ENCODE results near the gene SLC22A1.

SLC22A1 gene

GRCh38 chr6:160202411-160202810 is 80.8 kb downstream of the SLC22A1 start:
- Histone ChIP-seq H3K4me2 (ENCODE audit: low read length) (no peak overlapping the region), H3K27ac (ENCODE audit: low read length) (no peak overlapping the region), H3K4me1 (ENCODE audit: low read length) (peaks cover 7% of the 10 kb centered on the region), H3K9ac (ENCODE audit: low read length) (no peak overlapping the region), H3K36me3 (replicated peaks; ENCODE audit: low read depth, low read length) (no peaks in the 10 kb centered on the region), H3K9me3 (ENCODE audit: insufficient read depth, low read length) (no peaks in the 10 kb centered on the region), H2AFZ (ENCODE audit: low read depth, low read length) (no peak overlapping the region), H4K20me1 (ENCODE audit: insufficient read depth, low read length) (no peaks in the 10 kb centered on the region), H3K79me2 (ENCODE audit: low read length) (no peaks in the 10 kb centered on the region), H3K4me3 (ENCODE audit: low read length) (no peak overlapping the region), H3K27me3 (ENCODE audit: low read depth, low read length) (no peaks in the 10 kb centered on the region)
- TF ChIP-seq, protein P1, sequence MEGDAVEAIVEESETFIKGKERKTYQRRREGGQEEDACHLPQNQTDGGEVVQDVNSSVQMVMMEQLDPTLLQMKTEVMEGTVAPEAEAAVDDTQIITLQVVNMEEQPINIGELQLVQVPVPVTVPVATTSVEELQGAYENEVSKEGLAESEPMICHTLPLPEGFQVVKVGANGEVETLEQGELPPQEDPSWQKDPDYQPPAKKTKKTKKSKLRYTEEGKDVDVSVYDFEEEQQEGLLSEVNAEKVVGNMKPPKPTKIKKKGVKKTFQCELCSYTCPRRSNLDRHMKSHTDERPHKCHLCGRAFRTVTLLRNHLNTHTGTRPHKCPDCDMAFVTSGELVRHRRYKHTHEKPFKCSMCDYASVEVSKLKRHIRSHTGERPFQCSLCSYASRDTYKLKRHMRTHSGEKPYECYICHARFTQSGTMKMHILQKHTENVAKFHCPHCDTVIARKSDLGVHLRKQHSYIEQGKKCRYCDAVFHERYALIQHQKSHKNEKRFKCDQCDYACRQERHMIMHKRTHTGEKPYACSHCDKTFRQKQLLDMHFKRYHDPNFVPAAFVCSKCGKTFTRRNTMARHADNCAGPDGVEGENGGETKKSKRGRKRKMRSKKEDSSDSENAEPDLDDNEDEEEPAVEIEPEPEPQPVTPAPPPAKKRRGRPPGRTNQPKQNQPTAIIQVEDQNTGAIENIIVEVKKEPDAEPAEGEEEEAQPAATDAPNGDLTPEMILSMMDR (IDR thresholded peaks at IDR 0.05; ENCODE audit: low read depth, low read length): no peak
- no peak for TF ChIP-seq EZH2phosphoT487 (IDR thresholded peaks at IDR 0.05; ENCODE audit: low read depth)

DNA sequence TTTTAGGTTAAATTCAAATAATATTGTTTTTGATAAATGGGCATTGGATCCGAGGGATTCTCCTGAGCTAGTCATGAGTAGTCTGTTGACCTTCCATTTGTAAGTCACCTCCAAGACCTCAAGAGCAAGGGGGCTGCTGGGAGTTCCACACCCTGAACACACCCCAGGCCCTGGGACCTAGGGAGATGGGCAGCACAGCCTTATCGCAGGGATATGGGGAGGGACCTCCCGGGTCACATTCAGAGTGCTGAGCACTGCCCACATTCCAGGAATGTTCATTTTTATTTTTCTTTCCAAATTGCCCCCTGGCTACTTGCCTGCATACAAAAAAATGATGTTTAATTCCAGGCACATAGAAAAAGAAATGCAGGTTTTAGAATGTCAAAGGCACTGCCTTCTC is 81.5 kb downstream of the SLC22A1 start:
- Histone ChIP-seq H3K4me3 (ENCODE audit: low read length) (no peak overlapping the region), H3K9ac (ENCODE audit: low read length) (no peak overlapping the region), H2AFZ (ENCODE audit: low read depth, low read length) (no peak overlapping the region), H3K27ac (ENCODE audit: low read length) (no peak overlapping the region), H3K36me3 (replicated peaks; ENCODE audit: low read depth, low read length) (no peaks in the 10 kb centered on the region), H4K20me1 (ENCODE audit: insufficient read depth, low read length) (no peaks in the 10 kb centered on the region), H3K4me1 (ENCODE audit: low read length) (peaks cover 7% of the 10 kb centered on the region), H3K9me3 (ENCODE audit: insufficient read depth, low read length) (no peaks in the 10 kb centered on the region), H3K4me2 (ENCODE audit: low read length) (no peak overlapping the region), H3K27me3 (ENCODE audit: low read depth, low read length) (no peaks in the 10 kb centered on the region), H3K79me2 (ENCODE audit: low read length) (no peaks in the 10 kb centered on the region)
- TF ChIP-seq EZH2phosphoT487 (IDR thresholded peaks at IDR 0.05; ENCODE audit: low read depth): no peak
- TF ChIP-seq, protein P1 (IDR thresholded peaks at IDR 0.05; ENCODE audit: low read depth, low read length): no peak

- H3K4me1 ChIP-seq (ENCODE audit: low read length): peaks cover 6% of the 10 kb centered on the region
- no peak overlapping the region for H3K4me3 ChIP-seq (ENCODE audit: low read length)
- no peaks in the 10 kb centered on the region for H4K20me1 ChIP-seq (ENCODE audit: insufficient read depth, low read length)
- H2AFZ ChIP-seq (ENCODE audit: low read depth, low read length): no peak overlapping the region
- no peaks in the 10 kb centered on the region for H3K79me2 ChIP-seq (ENCODE audit: low read length)
- H3K9ac ChIP-seq (ENCODE audit: low read length): no peak overlapping the region
- TF ChIP-seq, protein P1 (IDR thresholded peaks at IDR 0.05; ENCODE audit: low read depth, low read length): no peak
- TF ChIP-seq EZH2phosphoT487 (IDR thresholded peaks at IDR 0.05; ENCODE audit: low read depth): no peak
- no peaks in the 10 kb centered on the region for H3K27me3 ChIP-seq (ENCODE audit: low read depth, low read length)
- H3K4me2 ChIP-seq (ENCODE audit: low read length): no peak overlapping the region
- H3K36me3 ChIP-seq (replicated peaks; ENCODE audit: low read depth, low read length): no peaks in the 10 kb centered on the region
- no peak overlapping the region for H3K27ac ChIP-seq (ENCODE audit: low read length)
- no peaks in the 10 kb centered on the region for H3K9me3 ChIP-seq (ENCODE audit: insufficient read depth, low read length)
Measured at GRCh38 chr6:160203522-160203921, 81.9 kb downstream of the SLC22A1 start.

DNA sequence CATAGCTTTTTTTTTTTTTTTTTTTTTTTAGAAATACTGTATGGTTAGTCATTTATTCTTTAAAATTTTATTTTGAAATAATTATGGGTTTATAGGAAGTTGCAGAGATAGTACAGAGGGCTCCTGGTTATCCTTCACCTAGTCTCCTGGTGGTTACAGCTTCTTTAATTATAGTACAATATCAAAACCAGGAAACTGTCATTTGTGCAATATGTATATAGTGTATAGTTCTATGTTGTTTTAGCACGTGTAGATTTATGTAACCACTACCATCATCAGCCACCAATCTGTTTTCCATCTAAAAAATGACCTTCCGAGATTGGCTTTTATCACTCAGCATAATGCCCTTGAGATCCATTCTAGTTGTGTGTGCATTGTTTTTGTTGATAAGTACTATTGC is 82.3 kb downstream of the SLC22A1 start:
- Histone ChIP-seq H3K79me2 (ENCODE audit: low read length) (no peaks in the 10 kb centered on the region), H4K20me1 (ENCODE audit: insufficient read depth, low read length) (no peaks in the 10 kb centered on the region), H3K4me3 (ENCODE audit: low read length) (no peak overlapping the region), H3K36me3 (replicated peaks; ENCODE audit: low read depth, low read length) (no peaks in the 10 kb centered on the region), H3K9me3 (ENCODE audit: insufficient read depth, low read length) (no peaks in the 10 kb centered on the region), H3K4me2 (ENCODE audit: low read length) (no peak overlapping the region), H2AFZ (ENCODE audit: low read depth, low read length) (no peak overlapping the region), H3K27ac (ENCODE audit: low read length) (no peak overlapping the region), H3K4me1 (ENCODE audit: low read length) (peaks cover 2% of the 10 kb centered on the region), H3K27me3 (ENCODE audit: low read depth, low read length) (no peaks in the 10 kb centered on the region), H3K9ac (ENCODE audit: low read length) (no peak overlapping the region)
- TF ChIP-seq EZH2phosphoT487 (IDR thresholded peaks at IDR 0.05; ENCODE audit: low read depth): no peak
- TF ChIP-seq, protein P1 (IDR thresholded peaks at IDR 0.05; ENCODE audit: low read depth, low read length): no peak
